ENCODE data around the gene RAI2. TPM values are rescaled to one million over a fixed set of nuclear protein-coding genes. Genes with fewer than 3 reads are reported as not detected.

Gene RAI2
- not detected in 2 replicates for total RNA-seq (2014; rRNA removed; shearing (Covaris generic))

DNA sequence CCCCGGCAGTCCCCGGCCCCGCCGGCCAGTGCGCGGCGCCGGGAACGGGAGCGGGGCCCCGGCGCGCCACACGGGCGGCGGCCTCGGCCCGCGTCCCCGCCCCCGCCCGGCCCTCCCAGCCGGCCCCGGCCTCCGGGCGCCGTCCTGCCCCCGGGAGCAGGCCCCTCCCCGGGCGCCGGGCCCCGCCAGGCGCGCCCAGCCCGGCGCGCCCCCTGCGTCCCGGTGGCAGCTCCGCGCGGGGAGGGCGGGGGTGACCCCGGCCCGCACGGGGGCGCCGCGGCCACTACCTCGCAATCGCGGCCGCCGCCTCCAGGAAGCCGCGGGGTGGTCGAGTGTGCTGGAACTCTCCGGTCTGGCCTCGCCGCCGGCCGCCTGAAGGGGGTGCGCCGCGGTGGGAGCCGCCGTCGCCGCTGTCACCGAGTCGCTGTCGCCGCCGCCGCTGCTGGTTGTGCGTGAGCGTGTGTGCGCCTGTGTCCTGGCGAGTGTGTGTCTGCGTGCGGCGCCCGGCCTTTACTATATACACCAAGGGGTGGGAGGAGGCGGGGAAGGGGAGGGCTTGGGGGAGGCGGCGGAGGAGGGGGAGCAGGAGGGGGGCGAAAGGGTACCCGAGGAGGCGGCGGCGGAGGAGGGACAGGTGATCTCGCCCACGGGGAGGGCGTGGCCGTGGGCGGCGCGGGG is at the start of gene RAI2:
TSS of gene RAI2 (minus strand) at position 488 of the 678 bp plus-strand sequence. CDS start 59,288 bp downstream, outside the sequence.
- DNase-seq (ENCODE audit: low spot score), result no peak
- in situ Hi-C loops (cut with HindIII; ENCODE audit: low sequenced_read_pairs), result no loop called here

- no peak for DNase-seq (ENCODE audit: low spot score)
- in situ Hi-C loops (cut with HindIII; ENCODE audit: low sequenced_read_pairs), result no loop called here
Measured at GRCh38 chrX:17888421-17888820, 27.3 kb upstream of the RAI2 start.

DNA sequence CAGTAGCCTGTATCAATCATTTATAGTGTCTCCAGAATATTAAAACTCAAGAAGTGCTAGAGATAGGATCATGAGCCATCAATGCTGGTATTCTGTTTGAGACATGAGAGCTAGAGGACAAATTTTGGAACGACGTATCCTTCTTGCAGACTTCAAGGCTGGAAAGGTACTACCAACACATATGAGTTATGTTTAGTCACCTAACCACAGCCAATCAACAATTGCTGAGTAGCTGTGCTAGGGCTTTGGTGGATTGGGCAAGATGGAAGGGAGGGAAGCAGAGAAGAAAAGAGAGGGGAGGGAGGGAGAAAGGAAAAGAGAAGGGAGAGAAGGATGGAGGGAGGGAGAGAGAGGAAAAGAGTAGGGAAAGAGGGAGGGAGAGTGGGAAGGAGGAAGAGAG is 21.6 kb upstream of the RAI2 start:
- no peak for DNase-seq (ENCODE audit: low spot score)
- in situ Hi-C loops (cut with HindIII; ENCODE audit: low sequenced_read_pairs), result no loop called here

- no peak for DNase-seq (ENCODE audit: low spot score)
- in situ Hi-C loops (cut with HindIII; ENCODE audit: low sequenced_read_pairs), result no loop called here
Measured at GRCh38 chrX:17878028-17878670, 17.1 kb upstream of the RAI2 start.

DNA sequence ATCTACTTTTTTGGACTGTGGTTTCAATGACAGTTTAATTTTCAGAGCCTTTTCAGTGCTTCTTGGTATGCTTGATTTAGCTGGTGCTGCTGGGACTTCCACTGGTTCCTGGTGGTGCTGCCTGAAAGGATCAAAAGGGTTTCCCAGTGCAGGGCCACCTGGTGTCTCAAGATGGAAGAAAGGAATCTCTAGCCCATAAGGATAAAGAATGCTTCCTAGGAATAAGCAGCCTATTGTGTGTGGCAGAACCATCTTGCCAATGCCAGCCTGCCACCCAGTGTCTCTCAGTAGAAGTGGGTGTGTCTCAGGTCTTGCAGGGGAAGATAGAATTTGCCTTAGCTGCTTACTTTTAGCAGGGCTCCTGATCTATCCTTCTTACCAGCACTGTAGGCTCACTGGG is 15.0 kb upstream of the RAI2 start:
- in situ Hi-C loops (cut with HindIII; ENCODE audit: low sequenced_read_pairs), result no loop called here
- peak; percentile 22 for DNase-seq (ENCODE audit: low spot score)

- in situ Hi-C loops (cut with HindIII; ENCODE audit: low sequenced_read_pairs), result no loop called here
- DNase-seq (ENCODE audit: low spot score), result no peak
Measured at GRCh38 chrX:17869580-17869979, 8.5 kb upstream of the RAI2 start.

GRCh38 chrX:17861489-17862011 is 452 bp upstream of the RAI2 start:
- no peak for DNase-seq (ENCODE audit: low spot score)
- in situ Hi-C loops (cut with HindIII; ENCODE audit: low sequenced_read_pairs), result no loop called here

DNA sequence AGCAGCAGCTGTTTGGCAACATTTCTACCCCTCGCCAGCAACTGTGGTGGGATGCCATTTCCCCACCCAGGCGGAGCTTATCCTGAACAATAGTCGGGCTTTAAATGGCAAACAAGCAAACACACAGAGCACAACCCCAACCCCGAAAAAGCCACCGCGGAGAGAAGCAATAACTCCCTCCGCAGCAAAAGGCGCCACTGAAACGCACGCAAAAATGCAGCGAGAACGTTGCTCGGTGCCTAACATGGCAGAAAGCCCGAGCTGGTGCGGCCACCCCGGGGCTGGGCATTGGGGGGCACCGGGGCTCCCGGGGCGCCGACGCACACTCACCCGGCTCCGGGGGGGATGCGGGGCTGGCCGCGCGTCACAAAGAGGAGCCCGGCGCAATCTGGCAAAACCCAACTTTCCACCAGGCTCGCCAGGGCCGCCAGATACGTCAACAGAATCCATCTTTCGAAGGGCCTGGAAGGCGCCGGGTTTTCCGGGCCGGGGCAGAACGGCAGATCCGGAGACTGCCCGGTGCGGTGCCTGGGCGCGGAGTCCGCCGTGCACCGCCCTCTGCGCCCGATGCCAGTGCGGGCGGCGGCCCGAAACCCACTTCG is 818 bp downstream of the RAI2 start:
- in situ Hi-C loops (cut with HindIII; ENCODE audit: low sequenced_read_pairs), result no loop called here
- no peak for DNase-seq (ENCODE audit: low spot score)

DNA sequence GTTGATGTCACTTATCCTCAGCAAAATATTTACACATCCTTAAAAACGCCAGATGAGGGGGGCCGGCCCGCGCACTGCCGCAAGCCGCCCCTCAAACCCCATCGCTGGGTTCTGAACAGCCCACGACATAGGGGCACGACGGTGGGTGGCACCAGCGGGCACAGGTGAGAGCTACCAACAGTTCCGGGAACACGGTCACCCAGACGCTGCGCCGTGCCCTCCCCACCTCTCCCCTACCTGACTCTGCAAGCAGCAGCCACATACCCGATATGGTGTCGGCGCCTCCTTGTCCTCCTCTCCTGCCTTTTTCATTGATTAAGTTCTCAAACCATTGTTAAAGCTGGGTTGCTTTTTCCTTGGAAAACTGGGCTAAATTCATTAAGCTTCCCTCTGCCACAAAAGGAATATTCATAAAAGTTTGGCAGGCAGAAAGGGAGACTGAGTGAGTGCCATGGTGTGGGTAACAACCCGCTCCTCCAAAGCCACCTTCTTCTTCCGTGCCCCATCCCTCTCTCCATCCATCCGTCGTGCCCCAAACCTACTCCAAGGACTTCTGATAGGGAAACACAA is 1.4 kb downstream of the RAI2 start:
- DNase-seq (ENCODE audit: low spot score), result peak; percentile 60
- in situ Hi-C loops (cut with HindIII; ENCODE audit: low sequenced_read_pairs), result no loop called here

GRCh38 chrX:17854531-17854930 is 6.6 kb downstream of the RAI2 start:
- DNase-seq (ENCODE audit: low spot score), result peak; percentile 33
- in situ Hi-C loops (cut with HindIII; ENCODE audit: low sequenced_read_pairs), result no loop called here

DNA sequence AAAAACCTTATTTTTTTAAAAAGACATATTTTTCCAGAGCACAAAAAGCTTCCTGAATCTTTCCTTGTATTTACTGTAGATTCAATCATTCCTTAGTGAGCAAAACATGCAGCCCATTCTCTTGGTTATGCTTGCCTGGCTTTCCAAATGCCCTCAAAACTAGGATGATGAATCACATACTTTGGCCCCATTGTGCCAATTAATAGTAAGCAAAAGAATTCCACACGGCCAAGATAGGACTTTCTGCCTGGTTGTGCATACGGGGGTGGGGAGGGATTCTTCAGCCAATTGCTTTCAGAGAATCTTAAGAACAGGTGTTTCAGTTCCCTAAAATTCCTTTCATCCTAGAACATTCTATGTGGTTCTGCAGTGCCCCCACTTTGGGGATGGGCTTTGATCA is 7.0 kb downstream of the RAI2 start:
- DNase-seq (ENCODE audit: low spot score), result peak; percentile 24
- in situ Hi-C loops (cut with HindIII; ENCODE audit: low sequenced_read_pairs), result no loop called here

DNA sequence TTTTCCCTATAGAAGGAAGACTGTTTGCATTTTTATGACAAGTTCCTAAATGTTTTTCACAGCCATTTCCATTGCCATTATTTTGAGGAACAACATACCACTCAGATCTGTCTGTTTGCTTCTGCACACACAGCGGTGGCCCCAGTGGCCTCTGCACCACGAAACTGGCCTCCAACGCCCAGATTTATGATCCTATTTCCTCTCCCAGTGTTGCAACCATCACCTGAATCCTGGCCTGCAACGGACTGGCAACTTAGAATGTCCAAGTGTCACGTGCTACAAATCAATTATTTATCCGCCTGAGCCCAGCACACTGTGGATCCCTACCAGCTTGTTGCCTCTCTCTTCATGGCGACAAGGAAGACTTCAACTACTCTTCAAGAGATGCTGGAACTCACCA is 9.2 kb downstream of the RAI2 start:
- in situ Hi-C loops (cut with HindIII; ENCODE audit: low sequenced_read_pairs), result no loop called here
- no peak for DNase-seq (ENCODE audit: low spot score)

DNA sequence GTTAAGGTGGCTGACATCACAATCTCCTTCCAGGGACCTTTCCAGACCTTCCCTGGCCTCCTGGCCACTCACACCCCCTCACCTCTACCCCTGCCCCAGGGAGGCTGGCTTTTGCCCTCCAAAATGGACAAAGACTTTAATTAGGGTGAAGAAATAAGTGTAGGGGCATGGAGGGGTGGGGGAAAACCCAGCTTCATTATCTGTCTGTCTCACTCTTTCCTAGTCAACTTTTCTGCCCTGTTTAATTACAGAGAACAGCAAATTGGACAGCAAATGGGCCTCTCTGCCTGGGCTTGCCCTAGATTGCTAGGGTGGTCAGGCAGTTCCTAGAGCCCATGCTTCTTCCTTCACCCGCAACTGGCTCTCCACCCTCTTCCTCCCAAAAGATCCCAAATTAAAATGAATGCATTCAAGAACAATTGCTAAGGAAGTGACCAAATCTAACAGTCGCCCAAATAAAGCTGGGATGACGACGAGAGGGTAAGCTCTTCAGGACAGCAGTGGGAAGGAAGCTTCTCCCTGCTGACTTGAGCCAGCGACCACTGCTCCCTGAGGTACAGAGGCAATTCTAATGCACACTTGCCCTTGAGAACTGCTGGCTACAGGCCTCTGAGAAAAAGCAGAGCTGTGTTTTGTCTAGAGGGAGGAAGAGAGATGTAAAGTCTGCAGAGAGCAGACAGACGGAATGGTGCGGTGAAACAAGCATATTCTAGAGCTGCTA is 12.4 kb downstream of the RAI2 start:
- in situ Hi-C loops (cut with HindIII; ENCODE audit: low sequenced_read_pairs), result no loop called here
- no peak for DNase-seq (ENCODE audit: low spot score)

GRCh38 chrX:17846045-17846444 is 15.1 kb downstream of the RAI2 start:
- DNase-seq (ENCODE audit: low spot score), result peak; percentile 62
- in situ Hi-C loops (cut with HindIII; ENCODE audit: low sequenced_read_pairs), result no loop called here

GRCh38 chrX:17844236-17844635 is 16.9 kb downstream of the RAI2 start:
- peak; percentile 79 for DNase-seq (ENCODE audit: low spot score)
- in situ Hi-C loops (cut with HindIII; ENCODE audit: low sequenced_read_pairs), result no loop called here

DNA sequence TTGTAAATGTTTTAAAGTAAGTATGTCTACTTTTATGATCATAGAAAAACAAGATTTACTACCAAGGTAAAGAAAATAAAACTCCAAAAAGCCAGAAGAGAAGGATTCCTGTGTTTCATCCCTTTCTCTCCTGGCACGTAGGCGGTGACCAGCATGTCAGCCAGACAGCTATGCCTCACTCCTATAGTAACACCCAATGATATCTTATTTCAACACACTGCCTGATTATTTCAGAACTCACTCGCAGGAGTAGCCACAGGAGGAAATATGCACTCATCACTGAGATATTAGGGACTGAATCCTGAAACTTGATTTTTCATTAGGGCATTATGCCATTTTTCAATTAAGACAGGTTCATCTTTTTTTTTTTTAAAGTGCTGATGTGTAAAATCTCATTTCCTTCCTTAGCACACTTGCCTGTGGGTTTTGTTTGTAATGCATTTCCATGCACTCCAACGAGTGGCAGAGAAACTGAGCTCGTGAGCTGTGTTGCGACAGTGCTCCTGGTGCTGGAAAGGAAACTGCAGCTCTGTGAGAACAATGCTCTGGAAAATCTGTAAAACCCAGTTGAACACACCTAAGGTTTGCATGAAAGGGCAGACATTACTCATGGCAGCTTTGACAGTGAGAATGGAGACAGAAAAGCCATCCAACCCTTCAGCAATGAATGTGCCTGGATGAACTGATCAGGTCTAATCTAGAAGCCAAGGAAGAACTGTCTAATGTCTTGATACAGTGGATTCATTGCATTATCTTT is 18.2 kb downstream of the RAI2 start:
- no peak for DNase-seq (ENCODE audit: low spot score)
- in situ Hi-C loops (cut with HindIII; ENCODE audit: low sequenced_read_pairs), result no loop called here

- peak; percentile 44 for DNase-seq (ENCODE audit: low spot score)
- in situ Hi-C loops (cut with HindIII; ENCODE audit: low sequenced_read_pairs), result no loop called here
Measured at GRCh38 chrX:17839269-17839668, 21.8 kb downstream of the RAI2 start.

- in situ Hi-C loops (cut with HindIII; ENCODE audit: low sequenced_read_pairs), result no loop called here
Measured at GRCh38 chrX:17836830-17837229, 24.3 kb downstream of the RAI2 start.

GRCh38 chrX:17833954-17834353 is 27.1 kb downstream of the RAI2 start:
- in situ Hi-C loops (cut with HindIII; ENCODE audit: low sequenced_read_pairs), result no loop called here
- no peak for DNase-seq (ENCODE audit: low spot score)

More at GRCh38 chrX:17836830-17837229, 24.3 kb downstream of the RAI2 start:
- DNase-seq (ENCODE audit: low spot score), result no peak
